Hindlimb muscle (tissue), 1 donor: ENCODE data around the gene LARGE1. TPM values are rescaled to one million over a fixed set of nuclear protein-coding genes. Genes with fewer than 3 reads are reported as not detected.
A peak's percentile ranks its signal among the peaks of the same experiment; 100 is the strongest.

Experiments used
- DNase-seq: peaks from one replicate; pipeline ENCODE4 v3.0.0-alpha.2; 2013
- polyA plus RNA-seq: library from polyadenylated mRNA; unstranded; fragments of 120-200 nt; gene quantifications from one replicate; pipeline ENCODE4 v1.2.1, GENCODE V29; 2013; ENCODE audit not compliant: insufficient read length

LARGE1 gene
- polyA plus RNA-seq, 1 donor: 8.7 TPM

DNA sequence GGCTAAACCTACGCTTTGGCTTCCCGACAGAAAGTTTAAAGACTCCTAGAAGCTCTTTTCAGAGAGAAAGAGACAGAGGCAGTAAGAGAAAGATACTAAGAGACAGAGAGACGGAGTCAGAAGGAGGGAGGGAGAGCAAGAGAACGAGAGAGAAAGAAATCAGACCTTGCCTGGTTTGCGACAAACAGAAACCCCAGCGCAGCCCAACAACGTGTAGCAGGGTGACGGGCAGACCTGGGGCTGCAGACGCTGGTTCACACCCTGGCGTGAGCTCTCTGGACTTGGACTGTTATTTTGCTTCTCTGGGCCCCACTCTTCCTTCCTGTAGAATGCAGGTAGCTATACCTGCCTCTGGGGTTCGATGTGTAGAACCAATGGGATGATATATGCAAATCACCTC lies 617.7 kb downstream of the LARGE1 start:
- DNase-seq: no peak

GRCh38 chr22:33302049-33302545 lies 618.2 kb downstream of the LARGE1 start:
- DNase-seq: peak; percentile 58

- DNase-seq: no peak
Measured at GRCh38 chr22:33300165-33300564, 620.1 kb downstream of the LARGE1 start.

- DNase-seq: no peak
Measured at GRCh38 chr22:33299245-33299956, 620.9 kb downstream of the LARGE1 start.

- DNase-seq: no peak
Measured at GRCh38 chr22:33296941-33297340, 623.3 kb downstream of the LARGE1 start.

- DNase-seq: no peak
Measured at GRCh38 chr22:33288078-33288477, 632.2 kb downstream of the LARGE1 start.

GRCh38 chr22:33275073-33275443 lies 645.2 kb downstream of the LARGE1 start:
- DNase-seq: no peak

DNA sequence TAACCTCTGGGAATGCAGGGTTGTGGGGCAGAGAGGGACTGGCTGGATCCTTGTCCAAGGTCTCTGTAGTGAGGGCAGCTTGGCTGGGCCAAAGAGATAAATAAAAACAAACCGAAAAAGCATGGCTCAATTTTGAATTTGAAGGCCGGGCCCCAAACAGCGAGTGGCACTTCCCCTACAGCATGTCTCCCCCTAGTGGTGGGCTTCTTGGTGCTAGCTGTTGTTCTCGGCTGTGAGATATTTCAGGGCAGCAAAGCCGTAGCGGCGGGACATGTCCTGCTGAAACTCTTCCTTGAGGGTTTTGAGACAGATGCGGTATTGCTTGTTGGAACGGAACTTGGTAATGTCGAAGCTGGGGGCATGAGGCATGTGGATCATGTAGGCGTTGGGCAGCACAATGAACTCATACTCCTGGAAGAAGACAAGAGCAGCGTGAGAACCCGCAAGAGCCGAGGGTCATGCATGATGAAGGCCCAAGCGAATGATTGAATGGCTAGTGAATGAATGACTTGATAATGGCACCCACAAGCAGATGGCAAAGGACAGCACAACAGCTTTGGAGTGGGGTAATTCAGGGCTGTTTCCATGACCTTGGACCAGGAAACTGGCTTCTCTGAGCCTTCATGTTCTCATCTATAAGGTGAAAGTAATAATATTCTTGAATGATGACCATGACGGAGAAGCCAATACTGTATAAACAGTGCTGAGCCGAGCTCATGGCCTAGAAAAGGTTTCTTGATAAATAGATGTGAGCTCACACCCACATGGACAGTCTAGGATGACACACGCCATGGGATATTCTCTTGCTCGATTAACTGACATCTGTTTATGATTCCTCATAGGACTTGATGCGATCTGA lies 645.8 kb downstream of the LARGE1 start:
- no peak for DNase-seq

GRCh38 chr22:33272871-33273270 lies 647.4 kb downstream of the LARGE1 start:
- no peak for DNase-seq

- no peak for DNase-seq
Measured at GRCh38 chr22:33272180-33272579, 648.1 kb downstream of the LARGE1 start.

- peak; percentile 35 for DNase-seq
Measured at GRCh38 chr22:33271390-33272161, 648.7 kb downstream of the LARGE1 start.

GRCh38 chr22:33270596-33270995 lies 649.7 kb downstream of the LARGE1 start:
- no peak for DNase-seq

- DNase-seq: no peak
Measured at GRCh38 chr22:33261699-33262098, 658.6 kb downstream of the LARGE1 start.

- no peak for DNase-seq
Measured at GRCh38 chr22:33260498-33260897, 659.8 kb downstream of the LARGE1 start.

DNA sequence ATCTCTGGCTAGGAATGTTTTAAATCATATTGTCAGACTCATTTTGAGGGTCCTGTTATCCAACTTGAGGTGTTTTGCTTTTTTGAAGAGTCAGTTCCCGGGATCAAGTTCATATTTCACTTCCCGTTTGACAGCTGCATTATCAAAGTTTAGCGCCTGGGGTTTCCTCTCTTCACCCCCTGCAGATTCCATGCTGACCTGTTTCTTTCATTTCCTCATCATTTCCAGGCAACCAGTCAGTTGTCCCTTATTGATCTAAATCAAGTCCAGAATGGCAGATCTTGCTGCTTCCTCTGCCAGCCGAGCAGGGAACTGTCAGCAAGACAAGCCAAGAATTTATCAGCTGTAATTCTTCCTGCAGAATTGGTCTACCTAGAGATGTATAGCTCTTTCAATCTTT lies 664.5 kb downstream of the LARGE1 start:
- DNase-seq: no peak

- DNase-seq: no peak
Measured at GRCh38 chr22:33248948-33249347, 671.3 kb downstream of the LARGE1 start.

DNA sequence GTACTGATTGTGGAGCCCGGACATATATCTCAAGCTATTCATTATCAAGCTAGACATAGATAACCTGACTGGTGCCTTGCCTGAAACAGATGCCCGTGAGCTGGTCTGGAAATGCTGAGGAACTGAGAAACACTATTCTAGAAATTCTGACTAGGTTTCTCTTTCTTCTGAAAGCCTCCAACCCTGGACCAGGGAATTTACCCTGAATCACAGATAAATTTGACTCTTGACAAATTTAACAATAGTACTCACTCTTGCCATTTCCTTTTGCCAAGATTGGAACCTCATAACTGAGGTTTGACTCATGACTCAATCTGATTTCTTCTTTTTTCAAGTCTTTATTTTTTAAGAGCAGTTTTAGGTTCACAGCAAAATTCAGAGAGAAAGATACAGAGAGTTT lies 672.5 kb downstream of the LARGE1 start:
- no peak for DNase-seq

DNA sequence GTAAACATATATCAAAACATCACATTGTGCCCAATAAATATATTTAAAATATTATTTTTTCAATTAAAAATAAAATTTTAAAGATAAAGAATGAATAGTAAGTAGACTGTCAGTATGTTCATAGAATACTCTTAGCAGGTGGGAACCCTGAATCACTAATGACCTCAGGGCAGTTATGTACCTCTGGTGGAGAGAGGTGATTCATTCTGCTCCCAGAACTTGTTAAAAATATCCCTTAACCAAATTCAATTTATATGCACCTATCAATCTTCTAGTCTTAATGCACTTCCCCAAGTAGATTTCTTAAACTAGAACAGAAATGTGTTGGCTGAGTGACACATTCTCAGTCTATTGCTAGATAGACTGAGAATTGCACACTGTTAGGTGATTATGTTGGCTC lies 678.2 kb downstream of the LARGE1 start:
- no peak for DNase-seq

DNA sequence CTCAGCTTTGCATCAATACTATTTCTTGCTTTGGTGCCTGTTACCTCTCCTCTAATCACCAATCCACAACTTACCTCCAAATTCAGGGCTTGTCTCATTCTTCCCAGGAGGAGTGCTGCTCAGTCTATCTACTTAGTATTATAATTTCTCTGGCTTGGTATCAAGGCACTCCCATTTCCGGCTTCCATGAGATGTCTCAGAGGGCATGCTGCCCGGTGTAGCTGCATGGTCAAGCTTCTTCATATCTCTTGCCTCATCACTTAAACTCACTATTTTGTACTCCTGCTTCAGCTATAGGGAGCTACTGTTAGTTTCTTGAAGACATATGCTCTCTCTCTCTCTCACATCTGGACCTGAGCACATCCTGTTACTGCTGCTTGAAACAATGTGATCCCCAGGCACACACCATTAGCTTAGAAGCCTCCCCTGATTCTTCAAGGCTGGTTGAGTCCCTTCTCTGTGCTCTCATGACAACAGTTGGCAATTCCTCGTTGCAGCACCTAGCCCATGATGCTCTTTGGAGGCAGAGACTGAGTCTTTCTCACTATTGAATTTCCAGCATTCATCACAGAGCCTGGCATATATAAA lies 679.3 kb downstream of the LARGE1 start:
- no peak for DNase-seq

GRCh38 chr22:33232071-33232470 lies 688.2 kb downstream of the LARGE1 start:
- DNase-seq: no peak

DNA sequence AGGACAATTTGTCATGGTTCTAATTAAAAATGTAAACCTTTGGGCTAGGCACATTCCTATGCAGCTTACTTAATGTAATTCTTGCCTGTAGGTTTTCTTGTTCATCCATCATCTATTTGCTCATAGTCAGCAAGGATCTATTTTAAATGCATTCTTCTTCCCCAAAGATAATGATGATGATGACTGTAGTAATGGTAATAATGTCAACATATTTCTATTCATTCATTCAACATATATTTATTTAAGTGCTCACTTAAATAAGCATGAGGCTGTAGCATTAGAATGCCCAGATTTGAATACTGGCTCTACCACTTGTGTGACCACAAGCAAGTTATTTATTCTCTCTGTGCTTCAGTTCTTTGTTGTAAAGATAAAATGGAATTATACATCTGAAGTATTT lies 692.5 kb downstream of the LARGE1 start:
- DNase-seq: no peak

DNA sequence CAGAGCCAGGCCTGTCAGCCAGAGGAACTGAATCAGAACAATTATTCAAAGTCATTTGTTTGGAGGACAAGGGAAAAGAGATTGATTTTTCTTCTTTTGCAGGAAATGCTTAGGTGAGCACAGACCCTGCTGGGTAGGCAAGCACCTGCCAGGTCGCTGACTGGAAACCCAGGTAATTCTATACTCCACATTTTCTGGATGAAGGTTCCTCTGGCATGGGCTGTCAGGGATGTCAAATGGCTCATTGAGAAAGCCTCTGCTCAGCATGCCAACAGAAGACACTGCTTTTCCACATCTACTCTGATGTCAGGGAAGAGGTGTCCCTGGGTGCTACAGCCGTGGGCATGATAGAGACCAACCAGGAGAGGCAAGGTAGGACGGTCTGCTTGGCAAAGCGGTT lies 695.4 kb downstream of the LARGE1 start:
- no peak for DNase-seq
